RWPE1 (cell line): Measurements from ENCODE around the gene TRIM67.

ENCODE experiments used
- CTCF ChIA-PET: fragments of 350-600 bp; sonication (Branson Sonifier 250); formaldehyde crosslinking; extraction: SDS; loops from one replicate; lab custom pipeline; 2021; lab: Yijun Ruan, JAX
- POLR2A ChIA-PET: fragments of 400-600 bp; formaldehyde crosslinking; extraction: SDS; loops from one replicate; lab custom pipeline; 2020; ENCODE audit warnings: antibody characterized with exemption; ENCODE audit not compliant: low non-redundant PET; lab: Yijun Ruan, JAX
- DNase-seq: peaks from one replicate; pipeline ENCODE4 v3.0.0; 2012; ENCODE audit warnings: low spot score
- H3K27ac ChIP-seq: fragments of 450-650 bp; 2 replicates; pipeline ENCODE4 v1.5.1; 2017
- CTCF ChIP-seq: fragments of 450-650 bp; conservative IDR thresholded peaks from 2 replicates; pipeline ENCODE4 v1.5.1; 2017; ENCODE audit warnings: low read depth, mild to moderate bottlenecking

Gene TRIM67

GRCh38 chr1:231213831-231214573 lies 52.1 kb downstream of the TRIM67 start:
- no peak overlapping the region for H3K27ac ChIP-seq
- ChIA-PET POLR2A (no interaction called here), CTCF (interaction anchor here (0.6 to 0.7 kb wide), 2 partner anchors 123 to 189 kb away, joined by 3 read pairs; partner anchors contain the start of gene EXOC8)
- DNase-seq = no peak
- TF ChIP-seq CTCF = no peak

- H3K27ac ChIP-seq = no peak overlapping the region
- TF ChIP-seq CTCF = no peak
- no peak for DNase-seq
- ChIA-PET CTCF (interaction anchor here (0.6 to 0.7 kb wide), 2 partner anchors 122 to 190 kb away, joined by 3 read pairs; partner anchors contain the start of gene EXOC8), POLR2A (no interaction called here)
These were observed 53.2 kb downstream of the TRIM67 start for GRCh38 chr1:231214918-231215680.

GRCh38 chr1:231215681-231216385 lies 54.0 kb downstream of the TRIM67 start:
- ChIA-PET POLR2A (no interaction called here), CTCF (no interaction called here)
- no peak overlapping the region for H3K27ac ChIP-seq
- TF ChIP-seq CTCF = no peak
- DNase-seq = no peak

- no peak for TF ChIP-seq CTCF
These were observed 54.6 kb downstream of the TRIM67 start for GRCh38 chr1:231216498-231216897.

GRCh38 chr1:231217056-231217455 lies 55.2 kb downstream of the TRIM67 start:
- no peak for DNase-seq
- H3K27ac ChIP-seq = peak overlapping the region; percentile 18; the same call in 1 of the 2 replicates
- TF ChIP-seq CTCF = no peak
- ChIA-PET CTCF (interaction anchor here (0.6 to 0.8 kb wide), 2 partner anchors 25 to 301 kb away, joined by 3 to 8 read pairs; no protein-coding TSS in a partner anchor), POLR2A (no interaction called here)

More at GRCh38 chr1:231216498-231216897, 54.6 kb downstream of the TRIM67 start:
- peak; percentile 57 for DNase-seq
- H3K27ac ChIP-seq = peak overlapping the region; percentile 18; the same call in 1 of the 2 replicates
- CTCF ChIA-PET = interaction anchor here (0.8 kb wide), 1 partner anchor 300 kb away, joined by 8 read pairs; no protein-coding TSS in a partner anchor
- POLR2A ChIA-PET = no interaction called here

- ChIA-PET CTCF (interaction anchor here (0.7 kb wide), 1 partner anchor 322 kb away, joined by 3 read pairs; no protein-coding TSS in a partner anchor), POLR2A (no interaction called here)
- no peak overlapping the region for H3K27ac ChIP-seq
- DNase-seq = no peak
- no peak for TF ChIP-seq CTCF
These were observed 56.2 kb downstream of the TRIM67 start for GRCh38 chr1:231218078-231218477.
